Measurements from ENCODE around the gene TBX10.
"Not testable (repeated sequence)": the region's sequence is repeated elsewhere in the genome, so short reads cannot be mapped to it uniquely, and the experiment has no call there.

Gene TBX10

DNA sequence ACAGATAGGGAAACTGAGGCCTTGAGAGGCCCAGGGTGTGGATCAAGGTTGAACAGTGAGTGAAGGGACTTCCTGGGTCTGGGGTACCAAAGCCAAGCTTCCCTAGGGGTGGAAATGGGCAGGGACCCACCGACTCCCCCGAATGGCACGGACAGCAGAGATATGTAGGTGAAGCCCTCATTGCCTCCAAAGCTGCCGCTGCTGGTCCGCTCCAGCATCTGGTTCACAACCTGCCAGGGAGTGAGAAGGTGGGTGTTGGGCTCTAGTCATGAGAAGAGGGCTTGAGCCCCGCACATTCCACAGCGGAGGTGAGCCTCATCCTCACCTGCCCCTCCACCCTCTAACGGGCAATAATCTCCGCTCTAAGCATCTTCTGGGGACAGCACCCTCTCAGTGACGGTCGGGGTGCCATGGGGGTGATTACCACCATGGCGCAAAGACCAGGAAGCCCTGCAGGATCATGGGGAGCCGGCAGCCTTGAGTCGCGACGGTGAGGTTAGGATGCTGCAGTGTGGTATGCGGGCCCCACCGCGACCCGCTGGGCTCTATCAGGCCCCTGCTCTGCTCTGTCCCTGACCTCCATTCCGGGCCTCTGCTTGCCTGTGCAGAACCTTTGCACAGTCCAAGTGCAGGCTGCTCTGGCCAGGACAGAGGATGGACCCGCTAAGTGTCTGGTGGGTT, 24.1 kb upstream of the TBX10 start:
- DNase-seq: no peak

DNA sequence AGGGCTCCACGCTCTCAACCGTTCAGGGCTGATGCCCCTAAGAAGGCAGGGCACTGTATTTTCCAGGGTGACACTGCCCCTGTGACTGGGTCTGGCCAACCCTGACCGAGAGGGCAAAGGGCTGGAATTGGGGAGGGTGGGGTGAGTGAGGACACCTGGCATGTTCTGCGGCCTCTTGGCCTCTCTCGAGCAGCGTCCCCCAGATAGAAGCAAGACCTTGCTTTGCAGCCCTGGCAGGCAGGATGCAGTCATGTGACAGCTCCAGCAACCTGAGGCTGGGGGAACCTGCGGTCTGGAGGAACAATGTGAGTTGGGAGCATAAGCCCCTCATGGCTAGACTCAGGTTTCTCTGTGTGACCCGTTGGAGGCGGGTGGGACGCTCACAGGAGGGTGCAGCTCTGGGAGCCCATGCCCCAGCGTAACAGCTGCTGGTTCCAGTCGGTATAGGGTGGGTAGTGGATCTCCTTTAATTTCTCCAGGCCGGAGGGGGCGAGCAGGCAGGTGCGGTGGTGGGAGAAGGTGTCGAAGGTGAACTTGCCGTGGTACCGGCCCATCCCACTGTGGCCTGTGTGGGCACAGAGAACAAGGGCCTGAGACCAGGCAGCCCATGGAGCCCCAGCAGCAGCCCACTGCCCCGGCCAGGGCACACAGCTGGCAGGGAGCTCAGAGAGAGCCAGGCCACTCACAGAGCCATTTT, 23.4 kb upstream of the TBX10 start:
- DNase-seq: no peak

DNA sequence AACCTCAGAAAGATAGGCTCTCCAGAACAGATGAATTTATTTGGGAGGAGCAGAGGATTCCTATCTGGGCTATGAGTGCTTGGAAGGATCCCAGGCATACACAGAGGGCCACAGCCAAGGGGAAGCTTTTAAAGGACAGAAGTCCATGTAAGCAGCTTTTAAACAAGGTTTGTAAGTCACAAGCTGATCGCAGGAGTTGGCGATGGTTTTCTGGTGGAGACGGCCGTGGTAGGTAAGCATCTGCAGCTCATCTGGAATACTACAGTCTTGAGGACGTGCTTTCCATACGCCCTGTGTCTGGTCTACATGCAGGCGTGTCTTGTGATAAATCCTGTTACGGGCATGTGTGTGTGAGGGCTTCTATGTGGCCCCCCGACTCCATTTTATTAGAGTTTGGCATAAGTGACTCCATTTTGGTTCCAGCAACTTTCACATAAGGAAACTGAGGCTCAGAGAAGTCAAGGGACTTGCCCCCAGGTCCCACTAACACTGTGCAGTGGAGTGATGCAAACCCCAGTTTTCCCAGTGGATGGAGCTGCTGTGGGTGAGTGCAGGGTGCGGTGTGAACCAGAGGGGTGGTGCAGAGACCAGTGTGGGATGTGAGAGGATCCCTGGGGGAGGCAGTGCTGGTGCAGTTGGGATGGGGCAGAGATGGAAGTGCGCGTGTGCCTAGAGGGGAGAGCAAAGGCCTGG, 22.7 kb upstream of the TBX10 start:
- no peak for DNase-seq

DNA sequence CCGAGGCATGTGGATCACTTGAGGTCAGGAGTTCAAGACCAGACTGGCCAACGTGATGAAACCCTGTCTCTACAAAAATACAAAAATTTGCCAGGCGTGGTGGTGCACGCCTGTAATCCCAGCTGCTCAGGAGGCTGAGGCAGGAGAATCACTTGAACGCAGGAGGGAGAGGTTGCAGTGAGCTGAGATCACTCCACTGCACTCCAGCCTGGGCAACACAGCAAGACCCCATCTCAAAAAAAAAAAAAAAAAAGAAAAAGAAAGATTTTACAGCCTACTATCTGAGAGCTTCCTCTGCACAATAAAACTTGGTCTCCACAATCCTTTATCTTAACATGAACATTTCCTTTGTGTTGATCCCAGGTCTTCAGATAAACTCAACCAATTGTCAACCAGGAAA, 21.2 kb upstream of the TBX10 start:
- DNase-seq: not testable (repeated sequence)

DNA sequence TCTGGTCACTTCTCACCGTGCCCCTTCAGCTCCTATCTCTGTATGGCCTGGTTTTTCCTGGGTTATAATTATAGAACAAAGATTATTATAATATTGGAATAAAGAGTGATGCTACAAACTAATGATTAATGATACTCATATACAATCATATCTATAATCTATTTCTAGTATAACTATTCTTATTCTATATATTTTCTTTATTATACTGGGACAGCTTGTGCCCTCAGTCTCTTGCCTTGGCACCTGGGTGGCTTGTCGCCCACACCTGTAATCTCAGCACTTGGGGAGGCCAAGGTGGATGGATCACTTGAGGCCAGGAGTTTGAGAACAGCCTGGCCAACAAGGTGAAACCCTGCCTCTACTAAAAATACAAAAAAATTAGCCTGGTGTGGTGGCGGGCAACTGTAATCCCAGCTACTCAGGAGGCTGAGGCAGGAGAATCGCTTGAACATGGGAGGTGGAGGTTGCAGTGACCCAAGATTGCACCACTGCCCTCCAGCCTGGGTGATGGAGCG, 20.1 kb upstream of the TBX10 start:
- DNase-seq: not testable (repeated sequence)

DNA sequence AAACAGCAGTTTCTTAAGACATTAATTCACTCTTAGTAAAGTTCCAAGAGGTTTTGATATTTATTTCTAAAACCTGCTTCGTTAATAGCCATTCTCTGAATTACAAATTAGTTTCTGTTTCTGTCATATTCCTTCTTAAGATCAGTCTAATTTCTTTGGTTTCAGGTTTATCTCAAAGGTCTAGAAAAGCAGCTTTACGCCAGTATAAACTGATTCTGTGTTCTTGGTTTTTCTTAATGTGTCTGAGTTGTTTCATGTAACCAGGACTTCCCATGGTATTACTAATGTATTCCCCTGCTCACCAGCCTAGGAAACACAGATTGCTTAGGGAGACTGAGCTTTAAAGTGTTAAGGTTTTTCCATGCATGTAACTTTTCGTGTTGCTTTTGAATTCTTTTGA, 17.7 kb upstream of the TBX10 start:
- DNase-seq: no peak

DNA sequence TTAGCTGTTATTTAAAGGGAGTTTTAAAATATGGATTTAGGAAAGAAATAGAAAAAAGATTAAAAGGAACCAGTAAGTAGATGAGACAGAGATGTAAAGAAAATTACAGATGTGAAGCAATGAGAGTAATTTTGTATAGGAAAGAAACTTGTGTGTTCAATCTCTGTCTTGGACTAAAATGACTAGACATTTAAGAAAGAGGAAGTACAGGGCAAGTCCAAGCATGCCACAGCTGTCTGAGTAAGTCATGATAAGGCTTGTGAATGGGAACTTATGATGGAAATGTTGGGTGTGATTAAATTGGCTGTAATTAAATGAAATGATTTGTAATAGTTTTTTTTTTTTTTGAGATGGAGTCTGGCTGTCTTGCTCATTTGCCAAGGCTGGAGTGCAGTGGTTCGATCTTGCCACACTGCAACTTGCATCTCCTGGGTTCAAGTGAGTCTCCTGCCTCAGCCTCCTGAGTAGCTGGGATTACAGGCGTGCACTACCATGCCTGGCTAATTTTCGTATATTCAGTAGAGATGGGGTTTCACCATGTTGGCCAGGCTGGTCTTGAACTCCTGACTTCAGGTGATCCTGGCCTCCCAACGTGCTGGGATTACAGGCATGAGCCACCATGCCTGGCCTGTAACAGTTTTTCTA, 16.8 kb upstream of the TBX10 start:
- no peak for DNase-seq

DNA sequence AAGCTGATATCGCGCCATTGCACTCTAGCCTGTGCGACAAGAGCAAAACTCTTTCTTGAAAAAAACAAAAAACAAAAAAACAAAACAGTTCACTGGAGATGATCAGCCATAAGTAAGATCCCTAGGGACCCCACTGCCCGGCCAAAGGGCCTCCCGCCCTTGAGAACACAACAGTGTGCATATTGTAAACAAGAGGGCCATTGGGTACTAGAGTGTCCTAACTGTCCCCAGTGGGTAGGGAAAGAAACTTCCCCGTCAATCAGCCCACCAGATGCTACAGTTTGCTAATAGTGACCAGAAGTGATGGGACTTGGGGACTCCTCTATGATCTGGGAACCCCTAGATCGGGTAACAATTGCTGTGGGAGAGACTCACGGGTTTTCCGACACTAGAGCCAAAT, 14.7 kb upstream of the TBX10 start:
- no peak for DNase-seq

DNA sequence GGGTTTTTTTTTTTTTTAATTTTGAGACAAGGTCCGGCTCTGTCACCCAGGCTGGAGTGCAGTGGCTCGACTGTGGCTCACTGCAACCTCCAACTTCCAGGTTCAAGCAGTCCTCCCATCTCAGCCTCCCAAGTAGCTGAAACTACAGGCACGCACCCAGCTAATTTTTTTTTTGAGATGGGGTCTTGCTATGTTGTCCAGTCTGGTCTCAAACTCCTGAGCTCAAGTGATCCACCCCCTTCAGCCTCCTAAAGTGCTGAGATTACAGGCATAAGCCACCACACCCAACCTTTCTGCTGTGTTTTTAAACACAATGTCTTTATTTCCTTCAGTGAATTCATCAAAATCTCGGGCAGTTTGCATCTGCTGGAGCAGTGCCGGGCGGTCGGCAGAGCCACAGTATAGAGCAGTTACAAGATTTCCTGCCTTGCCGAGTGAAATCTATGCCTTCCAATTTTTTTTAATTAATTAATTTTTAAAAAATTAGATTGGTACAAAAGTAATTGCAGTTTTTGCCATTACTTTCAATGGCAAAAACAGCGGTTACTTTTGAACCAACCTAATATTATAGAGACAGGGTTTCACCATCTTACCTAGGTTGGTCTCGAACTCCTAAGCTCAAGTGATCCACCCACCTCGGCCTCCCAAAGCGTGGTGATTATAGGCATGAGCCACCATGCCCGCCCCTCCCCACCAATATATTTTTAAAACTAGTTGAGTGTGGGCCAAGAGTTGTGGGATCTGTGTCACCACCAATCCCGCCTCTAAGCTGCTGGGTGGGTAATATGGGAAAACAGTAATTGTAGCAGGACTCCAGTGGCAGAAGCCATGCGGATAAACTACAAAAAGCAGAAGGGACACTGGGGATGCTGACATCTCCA, 13.6 kb upstream of the TBX10 start:
- no peak for DNase-seq

DNA sequence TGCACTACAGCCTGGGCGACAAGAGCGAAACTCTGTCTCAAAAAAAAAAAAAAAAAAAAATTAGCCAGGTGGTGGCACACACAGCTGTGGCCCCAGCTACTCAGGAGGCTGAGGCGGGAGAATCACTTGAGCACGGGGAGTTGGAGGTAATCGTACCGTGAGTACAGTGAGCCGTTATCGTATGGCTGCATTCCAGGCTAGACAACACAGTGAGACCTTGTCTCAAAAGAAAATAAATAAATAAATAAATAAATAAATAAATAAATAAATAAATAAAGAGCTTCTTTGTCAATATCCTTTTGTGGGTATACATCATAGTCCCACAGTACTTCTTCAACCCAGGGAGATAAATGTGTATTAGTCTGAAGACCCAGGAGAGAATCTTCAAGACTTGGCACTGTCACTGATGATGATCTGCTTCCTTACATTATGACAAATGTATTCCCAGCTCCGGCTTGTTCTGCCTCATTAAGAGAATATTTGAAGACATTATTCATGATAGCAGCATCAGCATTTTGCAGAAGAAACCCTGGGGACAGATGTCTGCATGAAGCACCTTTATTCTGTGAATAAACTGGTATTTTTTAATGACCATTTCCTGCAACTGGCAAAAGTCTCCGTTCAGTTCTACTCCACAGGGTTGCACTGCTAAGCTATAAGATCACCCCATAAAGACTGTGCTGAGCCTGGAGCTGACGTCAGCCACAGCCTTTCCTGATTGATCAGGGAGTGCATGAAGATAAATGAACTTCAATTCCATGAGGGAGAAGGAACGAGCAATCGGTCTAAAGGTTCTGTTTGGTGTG, 12.6 kb upstream of the TBX10 start:
- DNase-seq: no peak

DNA sequence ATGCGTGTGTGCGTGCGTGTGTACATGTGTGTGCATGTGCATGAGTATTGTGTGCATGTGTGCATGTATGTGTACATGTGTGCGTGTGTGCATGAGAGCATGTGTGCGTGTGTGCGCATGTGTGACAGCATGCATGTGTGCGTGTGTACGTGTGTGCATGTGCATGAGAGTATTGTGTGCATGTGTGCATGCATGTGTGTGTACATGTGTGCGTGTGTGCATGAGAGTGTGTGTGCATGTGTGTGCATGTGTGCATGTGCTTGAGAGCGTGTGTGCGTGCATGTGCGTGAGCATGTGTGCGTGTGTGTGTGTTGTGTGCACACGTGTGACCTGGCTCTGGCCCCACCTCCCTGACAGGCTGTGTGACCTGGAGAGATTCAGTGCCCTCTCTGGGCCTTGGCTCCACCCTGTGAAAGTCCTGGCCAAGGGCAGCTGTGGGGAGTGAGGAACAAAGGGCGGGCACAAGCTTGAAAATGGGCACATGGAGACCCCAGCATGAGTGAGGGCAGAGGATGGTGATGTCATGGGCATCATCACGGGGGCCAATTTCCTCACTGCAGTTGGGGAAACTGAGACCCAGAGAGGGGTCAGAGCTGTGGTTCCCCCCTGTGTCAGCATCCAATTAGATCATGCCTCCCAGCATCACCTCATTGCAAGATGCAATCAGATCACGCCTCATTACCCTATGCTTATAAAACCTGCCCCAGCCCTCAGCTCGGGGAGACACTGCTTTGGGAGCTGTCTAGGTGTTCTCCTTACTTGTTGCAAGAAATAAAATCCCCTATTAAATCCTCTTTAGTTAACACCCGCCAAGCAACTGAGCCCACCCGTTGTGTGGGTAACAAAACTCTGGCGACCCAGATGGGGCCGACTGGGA, 10.3 kb upstream of the TBX10 start:
- DNase-seq: no peak

DNA sequence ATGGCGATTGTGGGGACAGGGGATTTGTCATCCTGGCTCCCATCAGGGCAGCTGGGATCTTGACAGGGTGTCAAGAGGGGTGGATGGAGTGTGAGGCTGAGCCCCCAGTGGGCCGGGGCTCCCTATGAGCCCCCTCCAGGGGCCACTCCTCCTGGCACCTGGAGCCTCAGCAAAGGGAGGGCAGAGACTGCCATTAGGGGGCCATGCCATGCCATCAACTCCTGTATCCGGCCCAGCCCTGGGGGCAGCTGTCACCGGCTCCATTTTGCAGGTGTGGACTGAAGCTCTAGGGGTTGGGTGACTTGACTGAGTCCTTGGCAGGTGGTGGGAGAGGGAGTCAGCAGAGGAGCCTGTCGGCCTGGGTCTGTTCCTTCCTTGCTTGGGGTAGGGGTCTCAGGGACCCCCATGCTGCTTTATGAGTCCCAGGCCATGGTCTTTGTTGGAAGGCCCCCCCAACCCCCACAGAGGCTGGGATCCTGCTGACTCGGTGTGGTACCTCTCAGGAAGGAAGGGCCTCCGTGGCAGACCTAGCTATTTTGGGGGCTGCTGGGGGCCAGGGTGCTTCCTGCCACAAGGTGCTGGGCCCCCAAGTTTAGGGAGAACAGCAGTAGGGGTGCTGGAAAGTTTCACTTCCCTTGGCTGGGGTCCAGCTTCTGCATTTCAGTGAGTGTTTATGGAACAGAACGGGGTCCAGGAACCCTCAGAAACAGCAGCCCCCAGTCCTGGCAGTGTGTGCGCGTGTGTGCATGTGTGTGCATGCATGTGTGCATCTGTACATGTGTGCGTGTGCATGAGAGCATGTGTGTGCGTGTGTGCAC, 9.4 kb upstream of the TBX10 start:
- DNase-seq: no peak

DNA sequence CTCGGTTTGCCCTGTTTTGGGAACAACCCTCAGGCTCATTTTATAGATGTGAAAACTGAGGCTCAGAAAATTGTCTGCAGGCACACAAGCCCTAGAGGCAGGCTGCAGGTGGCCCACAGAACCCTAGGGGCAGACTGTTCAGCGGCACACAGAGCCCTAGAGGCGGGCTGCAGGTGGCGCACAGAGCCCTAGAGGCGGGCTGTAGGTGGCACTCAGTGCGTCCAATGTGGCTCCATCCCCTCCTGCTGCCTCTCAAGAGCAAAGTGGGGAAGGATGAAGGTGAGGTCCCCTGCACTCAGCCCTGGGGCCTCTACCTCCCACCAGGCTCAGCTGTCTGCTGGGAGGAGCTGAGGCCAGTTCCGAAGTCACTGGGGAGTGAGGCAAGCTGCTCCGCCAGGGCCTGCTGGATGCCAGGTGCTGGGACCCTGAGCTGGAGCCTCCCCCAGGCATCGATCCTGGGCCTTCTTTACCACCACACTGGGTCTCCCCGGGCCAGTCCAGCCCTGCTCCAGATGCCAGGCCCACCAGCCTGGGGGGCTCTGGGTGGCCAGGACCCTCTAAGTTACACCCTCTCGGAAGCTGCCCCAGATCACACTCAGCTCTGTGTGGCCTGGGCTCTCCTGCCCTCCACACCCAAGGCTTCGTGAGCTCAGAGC, 8.7 kb upstream of the TBX10 start:
- DNase-seq: no peak

DNA sequence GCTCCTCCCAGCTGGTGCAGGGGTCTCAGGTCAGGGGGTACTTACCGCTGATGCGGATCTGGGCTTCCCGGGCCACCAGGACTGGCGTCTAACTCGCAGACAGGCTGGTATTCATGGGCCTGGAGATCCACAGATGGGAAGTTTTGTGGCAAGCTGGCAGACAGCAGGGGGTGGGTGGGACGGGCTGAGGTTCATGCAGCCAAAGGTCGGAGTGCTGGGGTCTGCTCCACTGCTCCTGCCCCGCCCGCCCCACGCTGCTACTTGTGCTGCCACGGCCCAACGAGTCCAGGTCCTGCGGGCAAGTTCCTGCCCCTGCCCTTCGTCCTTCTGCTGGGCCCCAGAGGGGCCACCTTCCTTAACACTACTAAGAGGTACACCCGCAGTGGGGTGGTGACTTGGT, 7.9 kb upstream of the TBX10 start:
- DNase-seq: no peak

DNA sequence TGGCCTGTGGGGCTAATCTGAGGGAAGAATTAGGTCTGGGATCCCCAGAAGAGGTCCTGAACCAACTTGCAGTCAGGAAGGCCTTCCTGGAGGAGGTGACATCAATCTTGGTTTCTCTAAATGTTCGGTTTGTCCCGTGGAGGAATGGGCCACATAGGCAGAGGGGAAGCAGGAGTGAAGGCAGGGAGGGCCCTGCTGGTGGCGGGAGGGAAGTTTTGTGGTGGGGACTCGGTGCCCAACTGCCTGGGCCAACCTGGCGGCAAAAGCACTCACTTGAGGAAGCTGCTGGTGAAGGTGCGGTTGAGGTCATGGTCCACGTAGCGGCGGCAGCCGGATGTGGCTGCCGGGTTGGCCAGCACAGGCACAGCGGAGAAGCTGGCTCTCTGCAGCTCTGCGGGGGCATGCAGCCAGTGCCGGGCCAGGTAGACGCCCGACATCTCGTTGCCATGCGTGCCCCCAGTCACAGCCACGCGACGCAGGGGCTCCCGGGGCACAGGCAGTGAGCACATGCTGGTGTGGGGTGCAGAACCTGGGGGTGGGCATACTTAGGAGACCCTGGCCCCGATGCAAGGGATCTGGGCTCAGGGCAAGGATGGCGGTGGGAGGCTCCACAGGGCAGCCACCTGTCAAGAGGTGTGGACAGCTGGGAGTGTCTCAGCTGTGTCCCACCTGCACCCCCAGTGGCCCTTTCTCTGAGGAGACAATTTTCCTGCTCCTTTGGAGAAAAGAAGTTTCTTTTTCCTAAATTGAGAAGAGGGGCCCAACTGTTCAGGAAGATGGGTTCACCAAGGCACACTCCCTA, 7.2 kb upstream of the TBX10 start:
- DNase-seq: no peak

DNA sequence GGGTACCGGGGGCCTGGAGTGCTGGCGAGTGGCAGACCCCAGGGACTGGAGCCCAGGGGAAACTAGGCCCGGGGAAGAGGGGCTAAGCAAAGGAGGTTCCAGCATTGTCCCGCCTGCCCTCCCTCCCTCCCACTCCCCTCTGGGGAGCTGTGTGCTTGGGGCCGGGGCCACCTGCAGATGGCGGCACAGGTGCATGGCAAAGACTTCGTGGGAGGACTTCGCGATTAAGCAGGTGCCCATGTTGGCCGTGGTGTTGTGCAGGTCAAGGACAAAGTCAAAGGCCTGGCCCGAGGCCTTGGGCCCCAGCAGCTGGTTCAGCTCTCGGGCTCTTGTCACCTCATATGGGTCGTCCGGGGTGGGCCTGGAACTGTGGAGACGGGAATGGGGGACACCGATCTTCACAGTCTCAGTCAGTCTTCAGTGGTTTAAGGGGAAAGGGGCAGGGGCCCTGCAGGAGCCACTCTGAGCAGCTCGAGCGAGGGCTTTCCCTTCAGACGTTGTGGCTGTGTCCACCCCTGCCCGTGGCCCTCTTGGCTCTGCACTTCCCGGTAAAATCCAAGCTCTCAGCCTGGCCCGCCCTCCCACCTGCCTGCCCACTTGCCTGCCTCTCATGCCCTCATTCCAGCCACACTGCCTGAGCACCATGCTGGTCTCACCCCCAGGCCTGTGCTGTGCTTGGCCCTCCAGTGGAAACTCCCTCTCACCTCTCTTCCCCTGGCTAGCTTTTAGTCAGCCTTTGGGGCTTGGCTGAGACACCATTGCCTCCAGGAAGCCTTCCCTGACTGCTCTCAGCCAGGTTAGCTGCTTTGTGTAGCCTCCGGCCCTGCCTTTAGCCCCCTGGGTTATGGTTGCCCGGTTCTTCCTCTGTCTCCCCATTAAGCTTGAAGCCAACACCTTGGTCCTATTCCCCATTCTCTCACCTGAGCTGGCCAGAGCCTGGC, 6.2 kb upstream of the TBX10 start:
- DNase-seq: no peak

All from cortex of kidney (tissue), 1 donor.